HG02970 (cell line): ENCODE measurements around the gene CORO2B.

Experiments
- ATAC-seq: cut with Tn5 transposase; IDR thresholded peaks from one replicate; pipeline ENCODE4 v1.9.1; 2021; ENCODE audit warnings: mild to moderate bottlenecking, moderate library complexity, moderate number of reproducible peaks; ENCODE audit not compliant: unreplicated experiment, low FRiP score

Gene CORO2B

GRCh38 chr15:68623301-68623892 is 44.6 kb downstream of the CORO2B start:
- ATAC-seq, result no peak

- no peak for ATAC-seq
Measured at GRCh38 chr15:68625853-68626252, 47.1 kb downstream of the CORO2B start.

- ATAC-seq, result no peak
Measured at GRCh38 chr15:68626283-68626682, 47.5 kb downstream of the CORO2B start.

- ATAC-seq, result no peak
Measured at GRCh38 chr15:68626739-68627138, 47.9 kb downstream of the CORO2B start.

GRCh38 chr15:68627476-68627875 is 48.7 kb downstream of the CORO2B start:
- no peak for ATAC-seq

GRCh38 chr15:68627995-68628394 is 49.2 kb downstream of the CORO2B start:
- ATAC-seq, result no peak

- ATAC-seq, result no peak
Measured at GRCh38 chr15:68629519-68630210, 50.9 kb downstream of the CORO2B start.

- no peak for ATAC-seq
Measured at GRCh38 chr15:68630211-68630555, 51.4 kb downstream of the CORO2B start.

- no peak for ATAC-seq
Measured at GRCh38 chr15:68630836-68631235, 52.0 kb downstream of the CORO2B start.

GRCh38 chr15:68631601-68632051 is 52.8 kb downstream of the CORO2B start:
- no peak for ATAC-seq

- no peak for ATAC-seq
Measured at GRCh38 chr15:68632101-68632500, 53.3 kb downstream of the CORO2B start.

GRCh38 chr15:68633231-68634121 is 54.7 kb downstream of the CORO2B start:
- ATAC-seq, result no peak

GRCh38 chr15:68634122-68634482 is 55.3 kb downstream of the CORO2B start:
- no peak for ATAC-seq

- ATAC-seq, result no peak
Measured at GRCh38 chr15:68634531-68634930, 55.7 kb downstream of the CORO2B start.

- ATAC-seq, result no peak
Measured at GRCh38 chr15:68635141-68635540, 56.3 kb downstream of the CORO2B start.

GRCh38 chr15:68636256-68636655 is 57.5 kb downstream of the CORO2B start:
- ATAC-seq, result no peak

GRCh38 chr15:68637767-68638404 is 59.1 kb downstream of the CORO2B start:
- no peak for ATAC-seq

GRCh38 chr15:68638953-68639515 is 60.2 kb downstream of the CORO2B start:
- no peak for ATAC-seq

- ATAC-seq, result no peak
Measured at GRCh38 chr15:68639926-68640600, 61.3 kb downstream of the CORO2B start.

GRCh38 chr15:68640791-68641331 is 62.1 kb downstream of the CORO2B start:
- no peak for ATAC-seq
